Mucosa of descending colon (tissue), 3 donors: ENCODE measurements around the gene PIK3C2A. TPM values are rescaled to one million over a fixed set of nuclear protein-coding genes. Genes with fewer than 3 reads are reported as not detected.

ENCODE experiments used
- ATAC-seq: fragments of 200-7000 bp; cut with Tn5 transposase; one replicate; pipeline ENCODE4 v1.9.1; 2020; ENCODE audit warnings: mild to moderate bottlenecking, moderate library complexity
- DNase-seq, 3 donors: peaks; one replicate each; pipeline ENCODE4 v3.0.0-alpha.2; 2020
- H3K36me3 ChIP-seq: fragments of 200-600 bp; one replicate; pipeline ENCODE4 v1.8.0; 2021; ENCODE audit warnings: low read depth, mild to moderate bottlenecking
- H3K4me1 ChIP-seq: fragments of 200-600 bp; one replicate; pipeline ENCODE4 v1.8.0; 2021; ENCODE audit warnings: low read depth, mild to moderate bottlenecking
- H3K4me3 ChIP-seq: fragments of 200-600 bp; one replicate; pipeline ENCODE4 v1.8.0; 2021; ENCODE audit warnings: mild to moderate bottlenecking
- H3K9me3 ChIP-seq: fragments of 200-600 bp; one replicate; pipeline ENCODE4 v1.8.0; 2021; ENCODE audit warnings: mild to moderate bottlenecking
- intact Hi-C, 2 donors: fragments of 100-400 bp; cut with DNase I in 1 of 2; cut with micrococcal nuclease in 1 of 2; formaldehyde crosslinking; loops; one replicate each; pipeline versions ENCODE4 v1.11.0 to v1.11.1; 2022; cut with DNase I, micrococcal nuclease
- total RNA-seq, 3 donors: library from RNA; stranded (reverse); fragmentation: NEBNext Ultra II Directional in 2 of 3; extraction: Animal tissue kit (Norgen Biotek cat#: 25700) in 2 of 3; gene quantifications; one replicate each; pipeline versions ENCODE4 v1.2.1 to v1.2.4, GENCODE V29; 2021 to 2023
- TF ChIP-seq, protein P1 (sequence below): fragments of 200-600 bp; IDR thresholded peaks from one replicate; pipeline ENCODE4 v1.8.0; 2022; ENCODE audit warnings: antibody characterized with exemption, mild to moderate bottlenecking
- donor health status: DM: no; HTN: no; CAD: no; lungs with moderate emphysema.
- donor health status: DM: no; HTN: no; CAD: no.
- donor health status: DM: no; HTN: yes; CAD: no.

The PIK3C2A gene
- total RNA-seq, 3 donors from 2014 or later, result 48.5 to 75.7 (median 49.3) TPM

DNA sequence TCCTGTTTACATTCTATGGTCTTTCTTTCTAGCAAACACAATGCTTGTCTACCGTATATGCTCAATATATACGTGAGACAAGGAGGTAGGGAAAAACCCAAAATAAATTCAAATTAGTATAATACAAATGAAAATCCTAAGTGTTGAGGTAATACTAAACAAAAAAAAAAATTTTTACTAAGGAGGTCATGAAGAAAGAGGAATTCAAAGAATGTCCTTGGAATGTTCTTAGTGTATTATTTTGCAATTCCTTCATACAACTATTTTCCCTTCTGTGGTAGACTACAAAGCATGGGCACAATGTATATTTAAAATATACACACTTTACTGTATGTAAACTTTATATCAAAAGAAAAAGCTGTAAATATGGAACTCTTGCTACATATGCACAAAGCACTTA is 36.4 kb downstream of the PIK3C2A start:
- no peak for DNase-seq
- no peaks in the 10 kb centered on the region for H3K36me3 ChIP-seq
- TF ChIP-seq, protein P1, sequence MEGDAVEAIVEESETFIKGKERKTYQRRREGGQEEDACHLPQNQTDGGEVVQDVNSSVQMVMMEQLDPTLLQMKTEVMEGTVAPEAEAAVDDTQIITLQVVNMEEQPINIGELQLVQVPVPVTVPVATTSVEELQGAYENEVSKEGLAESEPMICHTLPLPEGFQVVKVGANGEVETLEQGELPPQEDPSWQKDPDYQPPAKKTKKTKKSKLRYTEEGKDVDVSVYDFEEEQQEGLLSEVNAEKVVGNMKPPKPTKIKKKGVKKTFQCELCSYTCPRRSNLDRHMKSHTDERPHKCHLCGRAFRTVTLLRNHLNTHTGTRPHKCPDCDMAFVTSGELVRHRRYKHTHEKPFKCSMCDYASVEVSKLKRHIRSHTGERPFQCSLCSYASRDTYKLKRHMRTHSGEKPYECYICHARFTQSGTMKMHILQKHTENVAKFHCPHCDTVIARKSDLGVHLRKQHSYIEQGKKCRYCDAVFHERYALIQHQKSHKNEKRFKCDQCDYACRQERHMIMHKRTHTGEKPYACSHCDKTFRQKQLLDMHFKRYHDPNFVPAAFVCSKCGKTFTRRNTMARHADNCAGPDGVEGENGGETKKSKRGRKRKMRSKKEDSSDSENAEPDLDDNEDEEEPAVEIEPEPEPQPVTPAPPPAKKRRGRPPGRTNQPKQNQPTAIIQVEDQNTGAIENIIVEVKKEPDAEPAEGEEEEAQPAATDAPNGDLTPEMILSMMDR, result no peak
- no peaks in the 10 kb centered on the region for H3K4me1 ChIP-seq
- H3K4me3 ChIP-seq, result no peak overlapping the region
- H3K9me3 ChIP-seq, result no peaks in the 10 kb centered on the region
- no peak for ATAC-seq
- intact Hi-C loops, result no loop called here

DNA sequence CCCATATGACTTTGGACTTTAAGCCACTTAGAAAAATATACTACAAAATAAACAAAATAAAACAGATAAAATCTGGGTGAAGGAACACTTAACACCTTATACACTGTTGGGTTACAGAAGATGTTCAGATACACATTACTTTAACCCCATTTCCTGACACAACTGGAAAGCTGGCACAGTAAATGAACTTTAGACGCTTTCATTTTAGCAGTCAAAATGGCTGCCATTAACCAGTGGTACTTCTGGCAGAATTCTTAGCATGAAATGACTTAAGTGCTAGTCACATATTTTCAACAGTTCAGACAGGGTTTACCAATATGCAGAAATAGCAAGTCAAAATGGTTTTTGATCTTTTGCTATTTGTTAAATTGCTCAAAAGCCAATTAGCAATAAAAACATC is 37.9 kb downstream of the PIK3C2A start:
- peaks cover 2% of the 10 kb centered on the region for H3K4me1 ChIP-seq
- ATAC-seq (no peak), DNase-seq (no peak)
- H3K9me3 ChIP-seq, result no peaks in the 10 kb centered on the region
- no peak overlapping the region for H3K4me3 ChIP-seq
- H3K36me3 ChIP-seq, result no peaks in the 10 kb centered on the region
- TF ChIP-seq, protein P1, result no peak
- intact Hi-C loops, result no loop called here

DNA sequence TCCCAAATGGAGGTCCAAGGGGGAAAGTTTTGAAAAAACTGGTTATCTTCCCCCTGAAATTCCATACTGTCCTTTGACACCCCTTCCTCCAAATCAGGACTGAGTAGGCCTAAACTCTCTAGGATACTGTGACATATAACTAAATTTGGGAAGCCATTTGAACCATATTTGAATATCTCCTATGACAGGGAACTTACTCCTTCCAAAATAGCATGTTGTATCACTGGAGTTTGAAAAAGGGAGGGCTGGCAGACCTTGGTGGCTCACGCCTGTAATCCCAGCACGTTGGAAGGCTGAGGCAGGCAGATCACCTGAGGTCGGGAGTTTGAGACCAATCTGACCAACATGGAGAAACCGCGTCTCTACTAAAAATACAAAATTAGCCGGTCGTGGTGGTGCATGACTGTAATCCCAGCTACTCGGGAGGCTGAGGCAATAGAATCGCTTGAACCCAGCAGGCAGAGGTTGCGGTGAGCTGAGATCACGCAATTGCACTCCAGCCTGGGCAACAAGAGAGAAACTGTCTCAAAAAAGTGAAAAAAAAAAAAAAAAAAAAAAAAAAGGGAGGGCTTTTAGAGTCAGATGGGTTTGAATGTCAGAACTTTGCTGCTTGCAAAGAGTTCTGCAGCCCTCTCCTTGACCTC is 42.4 kb downstream of the PIK3C2A start:
- no peaks in the 10 kb centered on the region for H3K36me3 ChIP-seq
- intact Hi-C loops, result no loop called here
- TF ChIP-seq, protein P1, result no peak
- DNase-seq (no peak), ATAC-seq (no peak)
- no peaks in the 10 kb centered on the region for H3K9me3 ChIP-seq
- peaks cover 13% of the 10 kb centered on the region for H3K4me1 ChIP-seq
- H3K4me3 ChIP-seq, result no peak overlapping the region

DNA sequence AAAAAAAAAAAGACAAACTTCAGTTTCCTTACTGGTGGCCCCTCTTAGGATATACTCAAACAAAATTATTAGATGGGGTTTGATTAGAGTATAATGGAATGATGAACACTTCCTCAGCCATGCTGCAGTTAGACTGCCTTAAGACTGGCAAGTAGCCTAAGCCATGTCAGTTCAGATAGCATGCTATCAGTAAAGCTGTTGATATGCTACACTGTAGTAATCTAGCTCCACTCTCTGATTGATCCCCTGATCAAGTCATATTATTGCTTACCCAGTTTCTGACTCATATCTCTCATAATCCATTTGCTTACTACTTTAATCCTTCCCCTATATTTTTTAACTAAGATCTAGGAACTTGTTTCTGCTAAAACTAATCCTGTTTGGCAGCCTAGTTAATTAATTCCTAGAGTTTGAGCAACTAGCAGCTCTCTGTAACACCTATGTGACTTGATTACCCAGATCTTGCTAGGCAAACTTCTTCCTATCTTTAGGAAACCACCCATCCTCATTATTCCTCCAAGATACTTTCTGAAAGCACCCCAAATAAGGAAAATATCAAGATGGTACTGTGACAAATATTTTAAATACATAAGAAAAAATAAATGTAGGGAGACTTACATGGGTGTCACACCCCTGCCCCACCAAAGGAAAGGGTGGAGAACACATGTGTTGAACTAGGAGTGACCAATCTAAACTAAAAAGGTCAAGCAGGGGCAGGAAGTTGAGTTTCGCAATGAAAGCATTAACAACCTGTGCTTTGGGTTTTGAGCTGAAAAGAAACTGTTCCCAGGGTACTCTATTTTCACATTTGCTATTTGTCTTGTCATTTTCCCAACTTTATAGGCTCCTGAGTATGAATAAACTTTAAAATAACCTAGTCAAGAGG is 43.2 kb downstream of the PIK3C2A start:
- no peak overlapping the region for H3K4me3 ChIP-seq
- no peaks in the 10 kb centered on the region for H3K36me3 ChIP-seq
- TF ChIP-seq, protein P1, result no peak
- peaks cover 13% of the 10 kb centered on the region for H3K4me1 ChIP-seq
- ATAC-seq (peak; percentile 81), DNase-seq (peak in 1 of 3 donors; percentile 17)
- no peaks in the 10 kb centered on the region for H3K9me3 ChIP-seq
- intact Hi-C loops, result no loop called here

DNA sequence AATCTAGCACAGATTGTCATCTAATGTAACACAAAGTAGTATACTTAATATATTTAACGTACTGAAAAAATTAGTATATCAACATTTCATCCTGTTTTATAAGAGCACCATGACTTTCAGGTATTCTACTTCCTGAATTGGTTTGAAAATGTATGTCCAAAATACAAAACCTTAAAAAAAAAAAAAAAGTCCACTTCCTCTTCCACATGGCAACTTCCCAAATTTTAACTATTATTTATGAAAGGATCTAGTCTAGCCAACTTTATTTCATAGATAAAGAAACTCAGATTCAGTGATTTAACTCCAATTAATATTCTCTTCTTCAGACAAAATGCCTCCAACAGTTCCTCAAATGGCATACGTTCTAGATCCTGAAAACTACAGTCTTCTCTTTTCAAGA is 44.0 kb downstream of the PIK3C2A start:
- ATAC-seq (no peak), DNase-seq (no peak)
- H3K36me3 ChIP-seq, result no peaks in the 10 kb centered on the region
- TF ChIP-seq, protein P1, result no peak
- intact Hi-C loops, result no loop called here
- H3K4me1 ChIP-seq, result peaks cover 13% of the 10 kb centered on the region
- H3K4me3 ChIP-seq, result no peak overlapping the region
- no peaks in the 10 kb centered on the region for H3K9me3 ChIP-seq
